ENCODE data around the gene CHD9. TPM values are rescaled to one million over a fixed set of nuclear protein-coding genes. Genes with fewer than 3 reads are reported as not detected.

The CHD9 gene
- total RNA-seq, 1 donor from 2014 or later, result 37.6 TPM

- no peak for ATAC-seq
- intact Hi-C loops (cut with DNase I), result no loop called here
- DNase-seq (ENCODE audit: missing footprints), result no peak
These were observed 304.1 kb downstream of the CHD9 start for GRCh38 chr16:53358884-53359283.

- intact Hi-C loops (cut with DNase I), result no loop called here
- ATAC-seq (no peak), DNase-seq (ENCODE audit: missing footprints) (no peak)
These were observed 315.1 kb downstream of the CHD9 start for GRCh38 chr16:53369921-53370320.

- ATAC-seq, result no peak
- intact Hi-C loops (cut with DNase I), result no loop called here
These were observed 316.0 kb downstream of the CHD9 start for GRCh38 chr16:53370827-53371226.

GRCh38 chr16:53372992-53373871, 318.4 kb downstream of the CHD9 start:
- ATAC-seq (no peak), DNase-seq (ENCODE audit: missing footprints) (peak; percentile 77)
- intact Hi-C loops (cut with DNase I), result no loop called here

More at GRCh38 chr16:53370827-53371226, 316.0 kb downstream of the CHD9 start:
- DNase-seq (ENCODE audit: missing footprints), result no peak

- no peak for ATAC-seq
- DNase-seq (ENCODE audit: missing footprints), result no peak
- intact Hi-C loops (cut with DNase I), result no loop called here
These were observed 320.0 kb downstream of the CHD9 start for GRCh38 chr16:53374800-53375199.

GRCh38 chr16:53378138-53378537, 323.3 kb downstream of the CHD9 start:
- intact Hi-C loops (cut with DNase I), result no loop called here
- no peak for ATAC-seq
- no peak for DNase-seq (ENCODE audit: missing footprints)

Other genes with a start within 250 kb of the CHD9 start
- gene CHD9NB, start 2.1 kb upstream of the CHD9 start, total RNA-seq, result 1.4 TPM